GM21381 (cell line): ENCODE data around the gene SFPQ.
"Not testable (repeated sequence)": the region's sequence is repeated elsewhere in the genome, so short reads cannot be mapped to it uniquely, and the experiment has no call there.

ENCODE experiments used
- ATAC-seq: cut with Tn5 transposase; IDR thresholded peaks from one replicate; pipeline ENCODE4 v1.9.1; 2021; ENCODE audit warnings: mild to moderate bottlenecking, moderate library complexity; ENCODE audit not compliant: unreplicated experiment

The SFPQ gene

GRCh38 chr1:35192853-35193664 is at the start of gene SFPQ:
Gene SFPQ (minus strand): TSS chr1:35193145. CDS start chr1:35193049, 96 bp downstream.
- peak; percentile 87 for ATAC-seq

DNA sequence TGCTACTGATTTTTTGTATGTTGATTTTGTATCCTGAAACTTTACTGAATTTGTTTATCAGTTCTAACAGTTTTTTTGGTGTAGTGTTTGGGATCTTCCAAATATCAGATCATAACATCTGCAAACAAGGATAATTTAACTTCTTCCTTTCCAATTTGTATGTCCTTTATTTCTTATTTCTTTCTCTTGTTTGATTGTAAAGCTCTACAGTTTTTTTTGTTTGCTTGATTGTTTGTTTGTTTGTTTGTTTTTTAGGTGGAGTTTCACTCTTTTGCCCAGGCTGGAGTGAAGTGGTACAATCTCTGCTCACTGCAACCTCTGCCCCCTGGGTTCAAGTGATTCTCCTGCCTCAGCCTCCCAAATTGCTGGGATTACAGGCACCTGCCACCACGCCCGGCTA is 43.8 kb upstream of the SFPQ start:
- ATAC-seq = not testable (repeated sequence)

DNA sequence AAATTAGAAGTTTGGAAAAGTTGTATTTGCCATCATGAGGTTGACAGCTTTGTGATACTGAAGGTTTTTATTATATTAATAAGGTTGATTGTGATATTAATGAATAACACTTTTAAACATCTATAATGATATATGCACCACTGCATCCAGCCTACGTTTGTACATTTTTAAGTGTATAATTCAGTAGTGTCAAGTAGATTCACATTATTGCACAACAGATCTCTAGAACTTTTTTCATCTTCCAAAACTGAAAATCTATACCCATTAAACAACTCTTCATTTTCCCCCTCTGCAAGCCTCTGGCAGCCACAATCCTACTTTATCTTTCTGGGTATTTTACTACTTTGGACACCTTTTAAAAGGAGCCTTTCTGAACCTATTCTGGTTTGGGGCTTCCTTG is 38.3 kb upstream of the SFPQ start:
- no peak for ATAC-seq

DNA sequence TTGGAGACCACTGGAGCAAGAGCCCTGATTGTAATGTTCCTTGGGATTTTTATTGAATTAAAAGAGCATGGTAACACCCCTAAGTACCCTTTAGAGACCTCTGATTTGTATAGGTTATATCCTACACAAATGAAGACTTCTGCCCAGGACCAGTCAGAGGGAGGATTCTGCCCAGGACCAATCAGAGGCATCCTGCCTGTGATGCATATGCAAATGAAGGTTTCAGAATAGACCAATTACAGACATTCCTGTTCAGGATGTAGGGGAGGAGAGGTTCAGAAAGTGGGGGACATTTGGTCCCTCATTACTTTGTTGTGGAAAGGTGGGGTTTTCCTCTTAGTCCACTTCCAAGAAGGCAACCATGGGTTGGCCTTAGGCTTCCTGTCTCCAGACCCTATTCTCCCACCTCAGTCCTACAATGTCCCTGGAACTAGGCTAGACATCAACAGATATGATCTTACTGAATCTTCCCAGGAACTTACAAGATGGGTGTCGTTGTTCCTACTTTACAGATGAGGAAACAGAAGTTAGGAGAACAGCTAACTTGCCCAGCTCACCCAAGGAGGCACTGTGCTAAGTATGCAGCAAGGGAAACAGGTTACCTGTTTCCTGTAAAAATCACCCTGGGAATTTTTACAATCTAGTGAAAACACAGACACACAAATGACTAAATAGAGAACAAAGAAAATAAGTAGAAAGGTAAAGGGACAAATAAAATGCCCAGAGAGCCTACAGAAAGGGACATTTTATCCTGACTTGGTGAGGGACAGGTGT is 36.8 kb upstream of the SFPQ start:
- no peak for ATAC-seq

GRCh38 chr1:35226546-35226945 is 33.6 kb upstream of the SFPQ start:
- no peak for ATAC-seq

GRCh38 chr1:35223084-35223630 is 30.2 kb upstream of the SFPQ start:
- no peak for ATAC-seq

GRCh38 chr1:35222322-35223083 is 29.6 kb upstream of the SFPQ start:
- ATAC-seq = no peak

DNA sequence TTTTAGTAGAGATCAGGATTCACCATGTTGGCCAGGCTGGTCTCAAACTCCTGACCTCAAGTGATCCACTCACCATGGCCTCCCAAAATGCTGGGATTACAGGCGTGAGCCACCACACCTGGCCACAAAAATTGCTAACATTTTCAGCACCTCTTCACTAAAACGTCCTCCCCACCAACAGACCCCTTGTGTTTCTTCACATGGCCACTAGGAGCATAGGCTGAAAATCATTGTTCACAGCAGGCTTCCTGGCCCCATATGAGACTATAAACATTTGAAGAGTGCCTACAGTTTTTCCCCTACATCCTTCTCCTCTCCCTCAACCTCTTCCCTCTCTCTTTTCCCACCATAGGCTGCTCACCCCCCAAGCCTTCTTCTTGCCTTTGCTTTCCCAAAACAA is 28.0 kb upstream of the SFPQ start:
- no peak for ATAC-seq

DNA sequence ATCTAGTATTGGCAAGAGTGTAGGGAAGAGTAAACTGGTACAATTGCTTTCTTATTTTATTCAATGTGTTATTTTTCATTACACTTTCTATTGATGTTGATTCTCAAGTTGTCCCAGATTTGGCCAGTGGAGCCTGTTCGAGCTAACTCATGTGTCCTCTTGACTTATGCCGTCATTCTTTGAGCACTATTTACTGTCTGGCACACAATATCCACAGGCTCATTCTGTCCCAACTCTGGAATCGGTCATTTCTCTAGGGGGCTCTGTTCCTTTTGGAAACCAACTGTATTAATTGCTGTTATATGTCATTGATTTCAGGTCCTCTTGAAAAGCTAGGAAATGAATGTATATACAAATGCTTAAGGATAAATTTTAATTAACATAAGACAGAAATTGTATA is 22.4 kb upstream of the SFPQ start:
- ATAC-seq = no peak

- no peak for ATAC-seq
These were observed 18.1 kb upstream of the SFPQ start for GRCh38 chr1:35211120-35211414.

DNA sequence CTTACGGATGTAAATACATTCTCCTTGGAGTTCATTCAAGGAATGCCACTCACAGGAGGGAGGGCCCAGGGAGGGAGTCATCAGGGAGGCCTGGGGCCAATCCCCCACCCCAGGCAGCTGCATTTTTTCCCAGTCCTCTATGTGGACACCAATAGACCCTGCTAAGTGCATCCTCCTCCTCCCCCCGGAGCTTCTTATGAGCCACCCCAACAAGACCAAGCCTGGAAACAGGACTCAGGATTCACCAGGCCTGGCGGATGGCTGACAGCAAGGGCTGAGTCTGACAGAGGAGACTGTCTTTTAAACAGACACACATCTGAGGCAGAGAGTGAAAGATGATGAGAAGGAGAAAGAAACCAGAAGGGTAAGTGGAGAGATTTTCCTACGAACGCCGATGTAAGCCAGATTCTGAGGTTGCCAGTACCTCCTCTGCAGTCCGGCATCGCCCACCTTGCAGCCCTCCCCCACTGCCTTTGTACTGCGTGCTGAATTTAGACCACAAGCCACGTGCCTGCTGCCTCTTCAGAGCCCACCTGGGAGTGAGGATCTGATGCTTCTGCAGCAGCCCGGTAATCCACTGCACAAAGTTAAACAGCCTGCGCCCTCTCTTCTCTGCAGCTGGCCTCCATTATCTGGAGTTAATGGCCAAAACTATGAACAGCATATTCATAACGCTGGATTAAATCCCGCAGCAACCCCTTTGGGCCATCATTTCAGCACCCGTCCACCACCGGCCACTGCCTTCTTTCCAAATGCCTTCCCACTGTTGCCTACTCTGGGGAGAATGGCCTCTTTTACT is 17.6 kb upstream of the SFPQ start:
- ATAC-seq = no peak

DNA sequence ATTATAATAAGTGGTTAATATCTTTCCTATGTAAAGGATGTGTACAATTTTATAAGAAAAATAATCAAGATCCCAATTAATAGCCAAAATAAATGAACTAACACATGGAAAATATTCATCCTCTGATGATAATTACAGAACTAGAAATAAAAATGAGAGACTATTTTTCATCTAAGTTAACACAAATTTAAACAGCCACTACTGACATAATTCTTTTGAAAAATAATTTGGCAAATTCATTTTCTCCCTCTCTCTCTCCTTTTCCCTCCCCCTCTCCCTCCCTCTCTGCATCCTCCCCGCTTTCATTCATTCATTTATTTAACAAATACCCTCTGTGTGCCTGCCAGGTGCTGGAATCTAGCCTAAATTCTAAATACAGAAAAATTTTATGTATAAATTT is 10.3 kb upstream of the SFPQ start:
- no peak for ATAC-seq

GRCh38 chr1:35202048-35202719 is 9.2 kb upstream of the SFPQ start:
- peak; percentile 81 for ATAC-seq

DNA sequence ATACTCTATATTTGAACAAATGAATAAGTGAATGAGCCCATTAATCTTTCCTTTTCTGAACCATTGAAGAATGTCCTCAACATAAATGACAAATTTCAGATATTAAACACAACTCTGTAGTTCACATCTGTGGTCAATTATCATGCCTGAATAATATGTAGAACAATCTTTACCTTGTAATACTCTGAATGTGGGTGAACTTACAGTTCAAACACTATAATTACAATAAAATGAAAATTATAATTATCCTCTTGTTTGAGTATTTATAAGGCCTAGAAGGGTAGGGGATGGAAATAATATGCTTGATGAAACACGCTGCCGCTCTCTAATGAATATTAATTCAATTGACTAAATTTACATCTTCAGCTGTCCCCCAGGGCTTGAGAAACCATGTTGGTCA is 8.7 kb upstream of the SFPQ start:
- no peak for ATAC-seq

GRCh38 chr1:35192056-35192852 is 691 bp downstream of the SFPQ start:
- peak; percentile 42 for ATAC-seq

DNA sequence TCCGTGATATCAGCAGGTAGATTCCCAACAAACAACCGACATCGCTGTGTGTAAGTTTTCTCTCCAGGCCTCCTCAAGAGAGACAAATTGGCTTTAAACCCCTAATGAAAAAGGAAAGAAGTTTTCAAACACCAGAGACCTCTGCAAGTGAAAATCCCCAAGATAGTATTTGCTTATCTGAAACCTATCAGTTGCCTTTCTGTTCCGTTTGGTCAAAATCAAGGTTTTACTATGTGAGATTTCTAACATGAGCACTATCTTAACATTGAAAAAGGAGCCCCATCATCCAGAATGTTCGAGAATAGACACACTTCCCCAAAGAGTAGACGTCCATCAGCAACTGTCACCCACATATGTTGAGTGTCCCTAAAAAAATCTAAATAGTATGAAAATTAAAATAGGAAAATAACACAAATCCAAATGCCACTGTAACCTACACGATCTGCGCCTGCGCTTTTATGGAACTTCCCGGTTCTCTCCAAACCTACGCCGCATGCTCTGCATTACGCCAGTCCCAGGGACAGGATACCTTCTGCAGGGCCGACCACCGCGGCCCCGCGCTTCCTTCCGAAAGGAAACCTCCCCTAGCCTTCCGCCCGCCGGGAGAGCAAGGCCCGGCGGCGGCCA is 1.4 kb downstream of the SFPQ start:
- no peak for ATAC-seq

DNA sequence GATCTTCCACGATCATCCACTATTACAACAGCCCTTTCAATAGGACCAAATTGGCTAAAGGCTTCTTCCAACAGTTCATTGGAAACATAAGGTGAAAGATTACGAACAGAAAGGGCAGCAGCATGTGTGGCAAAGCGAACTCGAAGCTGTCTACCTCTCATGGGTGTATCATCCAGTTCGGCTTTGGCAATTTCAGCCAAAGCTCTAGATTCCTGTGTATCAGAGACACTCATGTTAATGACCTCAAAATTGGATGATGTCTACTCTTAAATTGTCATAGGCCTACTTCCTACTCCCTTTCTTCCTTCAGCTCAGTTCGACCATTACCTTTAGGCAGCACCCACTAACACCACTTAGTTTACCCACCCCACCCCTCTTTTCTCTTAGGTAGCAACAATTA is 2.2 kb downstream of the SFPQ start:
- ATAC-seq = no peak

GRCh38 chr1:35188578-35189392 is 4.2 kb downstream of the SFPQ start:
- no peak for ATAC-seq
